ENCODE measurements around the gene EHBP1.

EHBP1 gene

DNA sequence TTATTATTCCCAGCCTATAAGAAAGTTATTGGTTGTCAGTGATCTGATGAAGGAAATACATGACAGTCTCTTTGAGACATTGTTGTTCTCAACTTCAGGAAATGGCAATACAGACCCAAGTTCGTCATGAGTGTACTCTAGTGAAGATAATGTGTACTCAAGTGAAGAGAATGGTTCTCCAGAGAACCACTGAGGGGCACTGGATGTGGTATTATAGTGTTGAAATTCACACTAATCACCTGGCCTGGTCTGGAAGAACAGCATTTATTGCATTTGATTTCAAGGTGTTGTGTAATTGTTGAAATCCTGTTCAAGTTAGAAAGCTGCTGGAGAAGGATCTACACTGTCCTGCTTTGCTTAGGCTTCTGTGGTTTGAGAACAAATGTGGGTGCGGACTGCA is 321.7 kb downstream of the EHBP1 start:
- H3K4me3 ChIP-seq (replicated peaks; ENCODE audit: low read depth, low read length), result no peak overlapping the region
- no peak for DNase-seq (ENCODE audit: extremely low read depth, low read depth)
- TF ChIP-seq, protein P1, sequence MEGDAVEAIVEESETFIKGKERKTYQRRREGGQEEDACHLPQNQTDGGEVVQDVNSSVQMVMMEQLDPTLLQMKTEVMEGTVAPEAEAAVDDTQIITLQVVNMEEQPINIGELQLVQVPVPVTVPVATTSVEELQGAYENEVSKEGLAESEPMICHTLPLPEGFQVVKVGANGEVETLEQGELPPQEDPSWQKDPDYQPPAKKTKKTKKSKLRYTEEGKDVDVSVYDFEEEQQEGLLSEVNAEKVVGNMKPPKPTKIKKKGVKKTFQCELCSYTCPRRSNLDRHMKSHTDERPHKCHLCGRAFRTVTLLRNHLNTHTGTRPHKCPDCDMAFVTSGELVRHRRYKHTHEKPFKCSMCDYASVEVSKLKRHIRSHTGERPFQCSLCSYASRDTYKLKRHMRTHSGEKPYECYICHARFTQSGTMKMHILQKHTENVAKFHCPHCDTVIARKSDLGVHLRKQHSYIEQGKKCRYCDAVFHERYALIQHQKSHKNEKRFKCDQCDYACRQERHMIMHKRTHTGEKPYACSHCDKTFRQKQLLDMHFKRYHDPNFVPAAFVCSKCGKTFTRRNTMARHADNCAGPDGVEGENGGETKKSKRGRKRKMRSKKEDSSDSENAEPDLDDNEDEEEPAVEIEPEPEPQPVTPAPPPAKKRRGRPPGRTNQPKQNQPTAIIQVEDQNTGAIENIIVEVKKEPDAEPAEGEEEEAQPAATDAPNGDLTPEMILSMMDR (IDR thresholded peaks at IDR 0.05; ENCODE audit: low read depth, low read length, missing control alignments), result no peak

DNA sequence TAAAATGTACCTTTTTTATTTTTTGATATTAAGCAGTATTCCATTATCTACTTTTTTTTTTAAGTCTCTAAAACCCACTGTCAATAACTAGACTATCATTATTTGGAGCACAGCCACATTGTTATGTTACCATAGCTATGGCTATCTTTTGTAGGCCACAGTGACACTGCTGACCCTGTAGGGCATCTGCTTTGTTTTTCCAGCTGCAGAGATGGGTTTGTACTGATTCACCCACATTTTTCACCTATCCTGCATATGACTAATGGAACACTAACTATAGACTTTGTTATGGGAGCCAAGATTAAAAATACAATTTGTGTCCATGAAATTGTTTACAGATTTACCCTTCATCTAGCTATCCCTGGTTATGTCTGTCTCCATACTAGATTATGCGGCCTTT is 323.5 kb downstream of the EHBP1 start:
- no peak for DNase-seq (ENCODE audit: extremely low read depth, low read depth)
- TF ChIP-seq, protein P1 (IDR thresholded peaks at IDR 0.05; ENCODE audit: low read depth, low read length, missing control alignments), result no peak
- H3K4me3 ChIP-seq (replicated peaks; ENCODE audit: low read depth, low read length), result no peak overlapping the region

DNA sequence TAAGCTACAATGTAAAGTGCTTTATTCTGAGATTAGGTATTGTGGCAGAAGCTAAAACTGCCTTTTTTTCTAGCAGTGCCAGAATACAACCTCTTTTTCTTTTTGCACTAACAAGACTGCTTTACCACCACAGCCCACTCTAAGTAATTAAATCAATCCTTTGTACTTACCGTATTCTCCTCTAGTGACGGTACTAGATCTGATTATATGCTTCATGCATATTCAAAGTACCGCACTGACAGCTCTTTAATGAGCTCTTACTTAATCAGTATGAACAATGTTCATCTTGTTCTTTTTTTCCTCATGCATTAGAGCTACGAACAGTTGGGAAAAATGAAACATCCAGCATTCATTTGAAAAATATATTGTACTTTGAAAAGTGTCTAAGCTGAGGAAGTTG is 329.0 kb downstream of the EHBP1 start:
- H3K4me3 ChIP-seq (replicated peaks; ENCODE audit: low read depth, low read length), result no peak overlapping the region
- TF ChIP-seq, protein P1 (IDR thresholded peaks at IDR 0.05; ENCODE audit: low read depth, low read length, missing control alignments), result no peak
- DNase-seq (ENCODE audit: extremely low read depth, low read depth), result no peak

DNA sequence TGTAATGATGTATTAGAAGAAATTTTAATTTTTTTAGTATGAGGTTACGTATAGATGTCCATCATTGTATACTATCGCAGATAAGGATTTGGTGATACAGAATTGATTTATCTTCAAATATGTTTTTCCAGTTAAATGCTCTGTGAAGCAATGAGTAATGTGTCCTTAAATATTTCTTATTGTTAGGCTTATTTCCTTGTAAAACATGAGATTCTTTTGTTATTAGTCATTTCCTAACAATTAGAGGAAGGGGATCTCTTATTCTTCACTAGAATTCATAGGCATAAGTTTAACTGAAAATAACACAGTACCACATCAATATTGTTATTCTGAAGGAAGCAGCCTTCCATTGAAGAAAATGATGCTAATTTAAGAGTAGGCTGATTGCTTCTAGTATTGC is 329.7 kb downstream of the EHBP1 start:
- TF ChIP-seq, protein P1 (IDR thresholded peaks at IDR 0.05; ENCODE audit: low read depth, low read length, missing control alignments), result no peak
- DNase-seq (ENCODE audit: extremely low read depth, low read depth), result no peak
- no peak overlapping the region for H3K4me3 ChIP-seq (replicated peaks; ENCODE audit: low read depth, low read length)

DNA sequence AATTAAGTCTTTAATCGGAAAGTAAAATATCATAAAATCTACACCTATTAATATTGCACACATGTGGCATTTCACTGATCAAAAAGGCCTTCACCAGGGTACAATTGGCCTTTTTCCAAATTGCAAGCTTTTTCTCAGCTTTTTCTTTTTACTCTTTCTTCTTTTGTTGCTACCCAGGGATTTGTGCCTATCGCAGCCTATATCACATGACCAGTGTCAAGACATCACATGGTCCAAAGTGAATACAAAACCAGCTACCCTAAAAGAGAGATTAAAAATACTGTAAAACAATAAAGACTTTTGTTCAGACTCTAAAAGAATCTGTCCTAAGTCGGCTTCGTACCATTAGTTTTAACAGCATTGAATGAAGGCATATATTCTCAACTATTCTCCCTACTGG is 330.1 kb downstream of the EHBP1 start:
- TF ChIP-seq, protein P1 (IDR thresholded peaks at IDR 0.05; ENCODE audit: low read depth, low read length, missing control alignments), result no peak
- DNase-seq (ENCODE audit: extremely low read depth, low read depth), result no peak
- no peak overlapping the region for H3K4me3 ChIP-seq (replicated peaks; ENCODE audit: low read depth, low read length)

DNA sequence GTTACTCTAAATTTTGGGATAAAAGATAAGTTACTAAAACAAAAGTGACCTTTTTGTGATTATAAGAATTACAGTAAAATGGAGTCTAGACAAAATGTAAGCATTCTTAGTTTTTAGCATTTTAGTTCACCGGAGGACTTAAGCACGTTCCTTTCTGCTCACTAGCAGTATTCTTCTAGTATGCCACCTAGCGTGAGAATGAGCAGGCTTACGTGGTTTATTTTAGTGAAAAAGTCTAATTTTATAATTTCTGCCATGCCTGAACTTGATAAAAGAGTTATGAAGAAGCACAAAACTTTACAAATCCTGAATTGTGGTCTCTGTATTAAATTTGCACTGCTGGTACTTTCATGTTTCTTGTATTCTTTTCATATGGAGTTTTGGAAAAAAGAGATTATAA is 332.5 kb downstream of the EHBP1 start:
- H3K4me3 ChIP-seq (replicated peaks; ENCODE audit: low read depth, low read length), result no peak overlapping the region
- DNase-seq (ENCODE audit: extremely low read depth, low read depth), result no peak
- TF ChIP-seq, protein P1 (IDR thresholded peaks at IDR 0.05; ENCODE audit: low read depth, low read length, missing control alignments), result no peak

DNA sequence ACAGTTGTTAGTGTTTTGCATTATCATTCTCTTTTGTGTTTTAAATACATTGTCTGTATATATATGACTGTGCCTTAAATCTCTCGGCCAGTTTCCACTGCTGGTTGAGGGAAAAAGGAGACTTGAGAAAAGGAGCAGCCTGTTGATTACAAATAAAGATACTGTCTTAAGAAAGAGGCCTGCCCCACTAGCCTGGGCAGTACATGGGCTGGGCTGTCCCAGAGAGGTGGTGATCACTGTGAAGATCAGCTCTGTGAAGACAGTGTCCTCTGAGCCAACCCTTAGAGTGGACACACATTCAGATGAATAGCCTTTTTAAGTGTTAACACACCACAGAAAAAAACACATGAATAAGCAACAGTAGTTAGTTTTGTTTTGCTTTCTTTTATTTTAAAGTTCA is 335.1 kb downstream of the EHBP1 start:
- TF ChIP-seq, protein P1 (IDR thresholded peaks at IDR 0.05; ENCODE audit: low read depth, low read length, missing control alignments), result no peak
- DNase-seq (ENCODE audit: extremely low read depth, low read depth), result no peak
- H3K4me3 ChIP-seq (replicated peaks; ENCODE audit: low read depth, low read length), result no peak overlapping the region

Measured in HFF-Myc (cell line).